ENCODE data around the gene UMPS.
A peak's percentile ranks its signal among the peaks of the same experiment; 100 is the strongest.

UMPS gene

GRCh38 chr3:124764746-124765145 lies 34.5 kb downstream of the UMPS start:
- DNase-seq = no peak

- no peak for DNase-seq
These were observed 35.1 kb downstream of the UMPS start for GRCh38 chr3:124765197-124765840.

GRCh38 chr3:124766113-124767095 lies 36.2 kb downstream of the UMPS start:
- no peak for DNase-seq

- no peak for DNase-seq
These were observed 37.0 kb downstream of the UMPS start for GRCh38 chr3:124767264-124767663.

- no peak for DNase-seq
These were observed 37.4 kb downstream of the UMPS start for GRCh38 chr3:124767691-124768090.

- DNase-seq = peak; percentile 46
These were observed 38.6 kb downstream of the UMPS start for GRCh38 chr3:124768812-124769211.

GRCh38 chr3:124769462-124769861 lies 39.2 kb downstream of the UMPS start:
- DNase-seq = no peak

GRCh38 chr3:124770336-124771082 lies 40.3 kb downstream of the UMPS start:
- no peak for DNase-seq

GRCh38 chr3:124771083-124771445 lies 40.8 kb downstream of the UMPS start:
- DNase-seq = no peak

GRCh38 chr3:124772081-124772831 lies 42.0 kb downstream of the UMPS start:
- DNase-seq = peak; percentile 87

GRCh38 chr3:124773351-124774326 lies 43.4 kb downstream of the UMPS start:
- no peak for DNase-seq

GRCh38 chr3:124774327-124774718 lies 44.1 kb downstream of the UMPS start:
- DNase-seq = no peak

GRCh38 chr3:124774841-124775402 lies 44.7 kb downstream of the UMPS start:
- no peak for DNase-seq

- no peak for DNase-seq
These were observed 45.6 kb downstream of the UMPS start for GRCh38 chr3:124775877-124776276.

GRCh38 chr3:124776856-124777255 lies 46.6 kb downstream of the UMPS start:
- DNase-seq = no peak

- DNase-seq = no peak
These were observed 47.7 kb downstream of the UMPS start for GRCh38 chr3:124777762-124778470.

- DNase-seq = no peak
These were observed 48.9 kb downstream of the UMPS start for GRCh38 chr3:124779116-124779515.

- no peak for DNase-seq
These were observed 49.5 kb downstream of the UMPS start for GRCh38 chr3:124779751-124780191.

GRCh38 chr3:124780356-124780755 lies 50.1 kb downstream of the UMPS start:
- DNase-seq = no peak

- DNase-seq = no peak
These were observed 50.7 kb downstream of the UMPS start for GRCh38 chr3:124780761-124781475.

Data from hematopoietic multipotent progenitor cell treated with erythropoietin and hydrocortisone succinate and interleukin-3 and kit ligand, for 8 days (in vitro differentiated cells).